Lung microvascular endothelial cell (primary cell): ENCODE measurements around the gene NDUFB8. TPM values are rescaled to one million over a fixed set of nuclear protein-coding genes. Genes with fewer than 3 reads are reported as not detected.

ENCODE experiments used
- total RNA-seq: library from RNA; depleted of rRNA; stranded (reverse); fragments of >200 nt; gene quantifications from 2 replicates; pipeline ENCODE4 v1.2.1, GENCODE V29; 2014

NDUFB8 gene
- total RNA-seq, 1 donor from 2014 or later, result 152 TPM

Other genes starting within 250 kb of the NDUFB8 start
- gene BLOC1S2, start 243.2 kb downstream of the NDUFB8 start, total RNA-seq, result 28.2 and 40.1 TPM in 2 replicates
- not detected in 2 replicates for gene PKD2L1, start 199.6 kb downstream of the NDUFB8 start, total RNA-seq
- gene SCD, start 182.6 kb downstream of the NDUFB8 start, total RNA-seq, result 29.8 and 60.1 TPM in 2 replicates
- not detected in 2 replicates for gene WNT8B, start 66.9 kb downstream of the NDUFB8 start, total RNA-seq
- 0.65 and 2.0 TPM in 2 replicates for gene SEC31B, start 10.0 kb downstream of the NDUFB8 start, total RNA-seq
- gene HIF1AN, start 6.1 kb upstream of the NDUFB8 start, total RNA-seq, result 5.4 and 6.3 TPM in 2 replicates
- gene PAX2, start 215.7 kb upstream of the NDUFB8 start, total RNA-seq, result not detected in 2 replicates